HG03108 (cell line): ENCODE measurements around the gene LMF1.
"Not testable (repeated sequence)": the region's sequence is repeated elsewhere in the genome, so short reads cannot be mapped to it uniquely, and the experiment has no call there.

Source experiments
- ATAC-seq: cut with Tn5 transposase; IDR thresholded peaks from one replicate; pipeline ENCODE4 v1.9.1; 2021; ENCODE audit warnings: moderate library complexity; ENCODE audit not compliant: unreplicated experiment

Gene LMF1

DNA sequence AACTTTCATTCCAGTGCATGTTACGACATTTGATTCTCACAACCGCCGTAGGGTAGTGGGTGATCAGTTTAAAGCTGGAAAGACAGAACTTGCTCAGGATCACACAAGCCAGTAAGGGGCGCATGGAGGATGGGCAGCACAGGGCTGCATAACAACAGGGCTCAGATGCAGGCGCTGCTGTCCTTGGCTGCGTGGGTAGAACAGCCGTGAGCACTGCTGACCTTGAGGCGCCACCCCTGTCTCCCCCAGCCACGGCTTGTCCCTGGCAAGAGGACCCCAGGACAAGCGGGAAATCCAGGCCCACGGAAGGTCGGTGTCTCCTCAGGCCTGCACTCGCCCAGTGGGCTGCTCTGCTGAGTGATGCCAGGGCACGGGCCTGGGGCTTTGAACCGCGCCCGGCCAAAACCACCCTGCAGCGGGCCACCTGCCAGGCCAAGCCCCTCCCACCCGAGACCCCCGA, 84.7 kb downstream of the LMF1 start:
- no peak for ATAC-seq

DNA sequence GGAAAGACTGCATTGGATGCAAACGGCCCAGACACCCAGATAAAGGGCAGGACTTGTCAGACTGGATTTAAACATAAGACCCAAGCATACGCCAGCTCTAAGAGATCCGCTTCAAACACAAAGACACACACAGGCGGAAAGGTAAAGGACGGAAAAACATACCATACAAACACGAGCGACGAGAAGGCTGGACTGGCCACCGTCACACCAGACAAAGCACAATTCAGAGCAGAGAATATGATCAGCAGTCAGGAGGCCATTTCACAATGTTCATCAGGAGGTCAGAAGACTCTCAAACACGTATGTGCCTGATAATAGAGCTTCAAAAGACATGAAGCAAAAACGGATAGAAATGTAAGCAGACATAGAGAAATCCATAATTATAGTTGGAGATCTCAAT, 85.4 kb downstream of the LMF1 start:
- no peak for ATAC-seq

DNA sequence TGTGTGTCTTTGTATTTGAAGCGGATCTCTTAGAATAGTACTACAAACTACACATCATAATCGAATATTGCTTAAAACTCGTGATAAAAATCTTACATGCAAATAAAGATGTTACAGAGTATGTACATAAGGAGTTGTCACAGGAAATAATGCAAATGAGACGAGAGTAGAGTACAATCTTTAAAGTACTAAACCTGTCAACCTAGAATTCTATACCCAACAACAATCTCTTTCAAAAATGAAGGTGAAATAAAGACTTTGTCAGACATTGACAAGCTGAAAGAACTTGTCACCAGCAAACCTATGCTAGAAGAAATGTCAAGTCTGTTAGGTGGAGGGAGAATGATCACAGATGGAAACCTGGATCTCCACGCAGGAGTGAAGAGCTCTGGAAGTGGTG, 86.6 kb downstream of the LMF1 start:
- no peak for ATAC-seq

DNA sequence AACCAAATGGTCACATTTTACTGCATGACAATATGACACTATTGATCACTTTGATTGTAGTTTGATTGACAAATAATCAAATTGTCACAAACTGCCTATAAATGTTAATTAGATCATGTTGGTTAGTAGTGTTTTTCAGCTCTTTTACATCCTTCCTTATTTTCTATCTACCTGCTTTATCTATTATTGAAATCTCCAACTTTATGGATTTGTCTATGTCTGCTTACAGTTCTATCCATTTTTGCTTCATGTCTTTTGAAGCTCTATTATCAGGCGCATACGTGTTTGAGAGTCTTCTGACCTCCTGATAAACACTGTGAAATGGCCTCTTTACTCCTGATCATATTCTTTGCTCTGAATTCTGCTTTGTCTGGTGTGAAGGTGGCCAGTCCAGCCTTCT, 87.0 kb downstream of the LMF1 start:
- no peak for ATAC-seq

DNA sequence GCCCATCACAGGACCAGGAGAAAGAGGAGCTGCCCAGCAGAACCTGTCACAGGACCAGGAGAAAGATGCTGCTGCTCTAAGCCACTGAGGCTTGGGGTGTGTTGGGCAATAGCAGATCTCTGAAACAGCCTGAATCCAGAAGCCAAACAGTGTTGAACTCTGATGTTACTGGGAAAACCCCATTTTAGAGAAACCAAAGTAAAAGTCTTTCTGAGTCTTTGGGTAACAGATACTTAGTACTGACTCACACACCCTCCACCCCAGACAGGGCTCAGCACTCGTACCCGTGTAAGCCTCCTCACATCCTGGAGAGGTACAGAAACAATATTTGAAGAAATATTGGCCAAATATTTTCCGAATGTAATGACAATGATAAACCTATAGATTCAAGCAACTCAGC, 87.4 kb downstream of the LMF1 start:
- ATAC-seq: no peak

DNA sequence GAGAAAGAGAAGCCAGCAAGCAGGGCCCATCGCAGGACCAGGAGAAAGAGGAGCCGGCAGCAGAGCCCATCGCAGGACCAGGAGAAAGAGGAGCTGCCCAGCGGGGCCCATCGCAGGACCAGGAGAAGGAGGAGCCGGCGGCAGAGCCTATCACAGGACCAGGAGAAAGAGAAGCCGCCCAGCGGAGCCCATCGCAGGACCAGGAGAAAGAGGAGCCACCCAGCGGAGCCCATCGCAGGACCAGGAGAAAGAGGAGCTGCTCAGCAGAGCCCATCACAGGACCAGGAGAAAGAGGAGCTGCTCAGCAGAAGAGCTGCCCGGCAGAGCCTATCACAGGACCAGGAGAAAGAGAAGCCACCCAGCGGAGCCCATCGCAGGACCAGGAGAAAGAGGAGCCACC, 88.1 kb downstream of the LMF1 start:
- ATAC-seq: not testable (repeated sequence)

DNA sequence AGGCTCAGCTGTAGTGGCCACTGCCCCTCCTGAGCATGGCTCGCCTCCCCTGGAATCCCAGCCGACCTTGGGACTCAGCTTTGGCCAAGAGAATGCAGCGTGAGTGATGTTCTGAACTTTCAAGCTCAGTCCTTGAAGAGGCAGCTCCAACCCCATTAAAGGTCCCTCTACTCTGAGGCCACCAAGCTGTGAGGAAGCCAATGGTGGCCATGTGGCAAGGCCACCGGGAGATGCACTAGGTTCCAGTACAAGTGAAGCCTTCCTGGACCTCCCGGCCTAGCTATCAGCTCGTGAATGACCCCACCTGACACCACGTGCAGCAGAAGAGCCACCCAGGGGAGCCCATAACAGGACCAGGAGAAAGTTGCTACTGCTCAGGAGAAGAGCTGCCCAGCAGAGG, 88.5 kb downstream of the LMF1 start:
- ATAC-seq: no peak

DNA sequence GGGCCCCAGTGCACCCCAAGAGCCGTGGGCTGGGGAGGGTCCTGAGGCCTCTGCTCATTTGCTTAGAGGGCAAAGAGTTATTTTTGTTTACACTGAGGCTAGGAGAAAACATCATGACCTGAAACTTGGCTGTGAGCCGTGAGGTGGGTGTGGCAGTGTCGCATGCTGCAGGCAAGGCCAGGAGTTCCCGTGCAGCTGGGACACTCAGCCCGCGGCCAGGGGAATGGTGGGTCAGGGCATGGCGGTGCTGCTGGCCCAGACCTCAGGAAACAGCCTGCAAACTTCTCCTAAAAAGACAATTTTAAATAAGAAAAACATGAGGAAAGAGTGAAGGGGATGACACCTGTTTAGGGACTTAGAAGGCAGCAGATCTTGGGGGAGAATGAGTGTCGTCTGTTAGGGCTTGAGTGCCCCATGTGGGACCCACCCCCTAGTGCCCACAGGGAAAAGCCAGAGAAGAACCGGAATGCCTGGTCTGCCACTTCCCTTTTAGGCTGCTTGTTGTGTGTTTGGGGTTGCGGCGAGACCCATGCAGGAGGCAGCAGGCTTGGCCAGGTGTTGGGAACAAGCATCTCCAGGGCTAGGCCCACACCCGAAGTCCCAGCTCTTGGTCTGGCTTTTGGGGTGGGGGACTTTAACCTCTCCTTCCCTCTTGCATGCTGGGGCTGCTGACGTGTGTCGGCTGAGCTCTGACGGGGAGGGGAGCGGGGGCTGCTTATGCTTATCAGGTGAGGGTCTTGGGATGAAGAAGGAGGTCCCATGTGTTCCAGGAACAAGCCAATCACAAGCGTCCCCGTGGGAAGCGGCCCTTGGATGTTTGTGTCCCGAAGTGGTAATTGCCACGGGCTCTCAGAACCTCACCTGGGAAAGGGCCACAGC, 89.3 kb downstream of the LMF1 start:
- no peak for ATAC-seq

DNA sequence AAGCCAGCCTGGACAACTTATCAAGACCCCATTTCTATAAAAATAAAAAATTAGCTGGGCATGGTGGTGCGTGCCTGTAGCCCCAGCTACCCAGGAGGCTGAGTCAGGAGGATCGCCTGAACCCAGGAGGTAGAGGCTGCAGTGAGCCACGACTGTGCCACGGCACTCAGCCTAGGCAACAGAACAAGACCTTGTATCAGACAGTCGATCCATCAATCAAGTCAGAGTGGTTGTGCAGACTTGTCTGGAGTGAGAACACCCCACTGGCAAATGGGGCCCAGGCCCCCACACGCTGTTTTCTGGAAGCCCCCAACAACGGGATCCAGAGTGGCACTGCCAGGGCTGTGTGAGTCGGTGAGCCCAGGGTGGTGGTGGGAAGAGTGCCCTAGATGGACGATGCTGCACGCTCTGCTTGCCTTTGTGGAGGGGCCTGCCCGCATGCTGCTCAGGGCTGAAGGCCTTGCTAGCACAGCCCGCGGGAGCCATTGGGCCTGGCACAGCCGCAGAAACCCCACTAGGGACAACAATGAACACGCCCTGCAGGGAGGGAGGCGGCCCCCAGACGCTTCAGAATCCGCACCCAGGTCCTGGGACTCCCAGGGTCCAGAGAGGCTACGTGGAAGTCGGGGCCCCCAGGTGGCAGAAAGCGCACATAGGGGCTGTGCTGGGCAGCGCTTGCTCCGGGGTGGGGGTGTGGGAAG, 90.2 kb downstream of the LMF1 start:
- no peak for ATAC-seq

DNA sequence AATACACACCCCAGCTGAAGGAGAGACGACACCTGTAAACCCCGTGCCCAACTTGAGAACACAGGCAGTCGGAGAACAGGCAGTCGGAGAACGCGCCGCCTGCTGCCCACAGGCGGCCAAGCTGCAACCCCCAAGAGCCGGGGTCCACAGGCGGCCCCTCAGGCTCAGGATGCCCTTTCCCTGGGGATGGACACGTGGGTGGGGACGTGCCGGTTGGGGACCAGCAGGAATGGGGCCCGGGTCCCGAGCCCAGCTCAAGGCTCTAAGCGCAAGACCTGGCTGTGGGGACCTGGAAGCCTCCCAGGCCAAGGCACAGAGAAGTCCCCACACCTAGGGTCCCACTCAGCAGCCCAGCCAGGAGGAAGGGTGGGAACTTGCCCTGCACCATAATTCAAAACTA, 90.8 kb downstream of the LMF1 start:
- no peak for ATAC-seq

DNA sequence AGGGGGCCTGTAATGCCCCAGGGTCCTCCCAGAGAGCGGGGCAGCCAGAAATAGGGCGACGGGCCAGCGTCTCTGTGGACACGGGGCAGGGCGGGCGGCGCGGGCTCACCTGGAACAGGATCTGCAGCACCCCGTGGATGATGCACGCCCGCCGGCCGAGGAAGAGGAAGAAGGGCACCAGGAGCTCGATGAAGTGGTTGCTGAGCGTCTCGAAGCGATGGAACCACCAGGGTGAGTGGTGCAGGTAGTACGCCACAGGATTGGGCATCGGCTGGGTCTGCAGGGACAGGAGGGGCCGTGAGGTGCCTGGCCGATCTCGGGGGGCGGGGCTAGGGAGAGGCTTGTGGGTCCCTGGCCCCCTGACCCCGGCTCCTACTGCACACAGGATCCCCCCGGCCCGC, 91.3 kb downstream of the LMF1 start:
- no peak for ATAC-seq

DNA sequence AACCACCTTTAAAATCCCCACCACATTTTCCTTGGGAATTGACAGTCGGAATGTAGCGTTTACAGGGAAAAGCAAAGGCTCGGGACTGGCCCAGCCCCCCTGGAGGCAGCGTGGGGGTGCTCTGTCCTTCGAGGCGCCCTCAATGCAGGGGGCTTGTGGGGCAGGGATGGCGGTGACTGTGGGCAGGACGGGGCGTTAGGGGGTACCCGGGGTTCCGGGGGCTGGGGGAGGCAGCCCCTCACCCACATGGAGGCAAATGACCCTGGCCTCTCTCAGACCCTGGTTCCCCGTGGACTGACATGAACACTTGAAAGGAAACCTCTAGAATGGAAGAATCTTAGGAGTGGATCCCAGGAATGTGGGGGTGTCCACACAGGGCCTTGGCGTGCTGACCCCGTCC, 91.9 kb downstream of the LMF1 start:
- no peak for ATAC-seq

DNA sequence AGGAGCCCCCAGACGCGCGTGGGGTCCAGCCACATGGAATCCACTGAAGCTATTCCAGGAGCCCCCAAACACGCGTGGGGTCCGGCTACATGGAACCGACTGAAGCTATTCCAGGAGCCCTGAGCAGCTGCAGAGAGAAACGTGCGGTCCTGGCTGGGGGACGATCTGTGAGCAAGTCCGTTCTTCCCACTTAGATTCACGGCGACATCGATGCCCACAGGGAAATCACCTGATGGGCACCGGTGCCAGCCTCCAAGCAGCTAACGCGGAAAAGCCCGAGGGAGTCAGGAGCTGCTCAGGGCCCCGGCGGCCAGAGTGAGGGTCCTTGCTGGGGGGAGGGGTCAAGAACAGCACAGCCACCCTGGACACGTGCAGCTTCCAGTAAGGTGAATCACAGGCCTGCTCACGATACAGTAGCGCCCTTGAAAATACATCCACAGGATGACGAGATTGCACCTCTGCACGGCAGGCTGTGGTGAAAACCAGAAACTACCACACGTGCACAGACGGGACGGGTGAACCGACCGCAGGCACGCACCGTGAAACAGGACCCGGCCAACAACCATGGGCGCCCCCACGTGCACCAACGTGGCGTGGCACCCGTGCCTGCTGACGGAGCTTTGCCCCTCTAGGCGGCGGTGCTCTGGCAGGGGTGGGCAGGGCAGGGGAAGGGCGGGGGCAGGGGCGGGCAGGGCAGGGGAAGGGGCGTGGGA, 92.6 kb downstream of the LMF1 start:
- ATAC-seq: no peak

DNA sequence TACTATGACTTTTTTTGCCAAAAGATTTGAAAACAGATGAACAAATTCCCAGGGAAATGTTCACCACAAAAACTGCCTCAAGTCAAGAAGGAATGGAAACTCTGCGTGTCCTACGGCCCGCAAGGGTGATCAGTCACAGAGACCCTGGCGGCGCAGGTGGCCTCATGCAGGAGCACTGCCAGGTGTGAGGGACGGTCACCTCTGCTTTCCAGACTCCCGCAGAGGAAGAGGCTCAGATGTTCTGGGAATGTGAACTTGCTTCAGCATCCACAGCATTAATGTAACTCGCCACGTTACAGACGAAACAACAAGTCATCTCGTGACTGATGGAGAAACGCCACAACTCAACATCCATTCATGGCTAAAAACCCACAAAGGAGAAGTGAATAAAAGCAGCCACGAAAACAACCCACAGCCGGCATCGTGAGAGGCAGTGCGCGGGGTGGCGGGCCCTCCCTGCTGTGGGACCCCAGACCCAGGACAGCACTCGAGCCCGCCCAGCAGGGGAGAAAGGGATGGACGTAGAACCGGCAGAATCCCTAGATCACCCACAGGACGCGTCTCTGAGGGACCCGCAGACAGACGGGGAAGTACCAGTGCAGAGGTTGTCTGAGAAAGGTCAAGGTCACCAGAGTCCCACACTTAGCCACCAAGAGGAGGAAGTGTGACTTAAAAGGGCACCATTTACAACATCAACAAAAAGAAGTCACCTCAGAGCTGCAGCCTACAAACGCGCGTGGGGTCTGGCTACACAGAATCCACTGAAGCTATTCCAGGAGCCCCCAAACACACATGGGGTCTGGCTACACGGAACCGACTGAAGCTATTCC, 93.3 kb downstream of the LMF1 start:
- ATAC-seq: no peak

DNA sequence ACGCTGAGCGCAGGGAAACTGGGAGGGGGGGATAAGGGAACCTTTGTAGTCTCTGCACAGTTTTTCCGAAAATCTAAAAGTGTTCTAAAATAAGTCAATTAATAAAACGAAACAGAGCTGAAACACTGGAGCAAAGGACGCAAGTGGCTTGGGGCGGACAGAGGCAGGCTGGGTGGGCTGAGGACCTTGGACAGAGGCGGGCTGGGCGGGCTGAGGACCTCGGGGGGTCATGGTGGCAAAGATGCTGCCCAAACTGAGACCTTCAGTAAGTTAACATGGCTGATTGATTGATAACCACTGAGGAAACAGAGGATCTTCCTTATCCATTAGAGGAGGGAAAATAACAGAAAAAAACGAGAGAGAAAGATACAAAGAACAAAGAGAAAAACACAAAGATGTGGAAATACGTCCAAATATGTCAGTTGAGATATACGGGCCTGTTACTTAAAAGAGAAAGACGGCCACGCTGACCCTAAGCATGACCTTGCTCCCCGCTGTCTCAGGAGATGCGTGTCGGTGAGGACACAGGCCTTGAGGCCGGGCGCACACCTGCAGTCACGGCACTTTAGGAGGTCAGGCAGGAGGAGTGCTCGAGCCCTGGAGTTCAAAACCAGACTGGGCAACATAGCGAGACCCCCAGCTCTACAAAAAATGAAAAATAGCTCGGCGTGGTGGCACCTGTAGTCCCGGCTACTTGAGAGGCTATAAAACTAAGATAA, 94.1 kb downstream of the LMF1 start:
- ATAC-seq: no peak

DNA sequence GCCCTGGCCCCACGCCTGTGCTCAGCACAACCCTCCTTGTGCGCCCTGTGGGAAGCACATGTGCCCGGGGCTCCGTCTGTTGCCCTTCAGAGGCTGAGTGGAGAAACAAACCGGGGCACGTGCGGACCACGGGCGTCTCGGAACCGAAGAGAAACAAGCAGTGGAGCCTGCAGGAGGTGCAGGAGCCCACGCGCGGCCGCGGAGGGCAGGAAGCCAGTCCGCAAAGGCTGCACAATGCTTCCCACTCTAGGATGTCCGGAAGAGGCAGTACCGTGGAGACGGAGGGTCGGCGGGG, 94.8 kb downstream of the LMF1 start:
- no peak for ATAC-seq

DNA sequence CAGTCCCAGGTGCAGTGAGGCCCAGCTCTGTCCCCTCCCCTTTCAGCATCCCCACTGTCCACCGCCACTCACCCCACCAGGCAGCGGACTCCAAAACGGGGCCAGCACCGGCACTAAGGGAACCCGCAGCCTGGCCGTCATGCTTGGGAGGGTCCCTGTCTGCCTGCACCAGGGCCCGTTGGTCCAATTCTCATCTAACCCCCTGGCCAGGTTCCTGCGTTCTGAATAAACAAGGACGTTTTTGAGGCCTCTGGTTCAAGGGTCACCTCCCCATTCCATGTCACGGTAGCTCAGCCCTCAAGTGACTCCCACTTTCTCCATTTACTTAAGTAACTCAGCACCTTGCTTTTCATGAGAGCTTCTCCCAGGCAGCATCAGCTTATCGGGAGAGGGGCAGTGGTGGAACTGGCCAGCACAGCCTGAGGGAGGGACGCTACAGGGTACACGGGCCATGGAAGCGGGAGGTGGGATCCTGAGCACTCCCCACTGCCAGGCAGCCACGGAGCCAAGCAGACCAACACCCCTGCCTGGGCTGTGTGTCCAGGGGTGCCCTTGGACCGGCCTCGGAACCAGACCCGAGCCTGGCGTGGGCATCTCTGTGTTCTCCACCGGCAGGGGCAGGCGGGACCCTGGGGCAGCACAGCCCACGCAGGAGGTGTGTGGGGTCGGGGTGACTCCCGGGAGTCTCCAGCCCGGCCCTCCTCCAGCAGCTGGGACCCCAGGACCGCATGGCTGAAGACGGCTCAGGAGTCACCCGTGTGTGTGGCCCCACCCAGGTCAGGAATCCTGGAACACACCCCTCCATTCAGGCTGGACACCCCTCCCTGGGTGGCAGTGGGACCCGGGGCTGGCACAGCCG, 95.4 kb downstream of the LMF1 start:
- no peak for ATAC-seq

DNA sequence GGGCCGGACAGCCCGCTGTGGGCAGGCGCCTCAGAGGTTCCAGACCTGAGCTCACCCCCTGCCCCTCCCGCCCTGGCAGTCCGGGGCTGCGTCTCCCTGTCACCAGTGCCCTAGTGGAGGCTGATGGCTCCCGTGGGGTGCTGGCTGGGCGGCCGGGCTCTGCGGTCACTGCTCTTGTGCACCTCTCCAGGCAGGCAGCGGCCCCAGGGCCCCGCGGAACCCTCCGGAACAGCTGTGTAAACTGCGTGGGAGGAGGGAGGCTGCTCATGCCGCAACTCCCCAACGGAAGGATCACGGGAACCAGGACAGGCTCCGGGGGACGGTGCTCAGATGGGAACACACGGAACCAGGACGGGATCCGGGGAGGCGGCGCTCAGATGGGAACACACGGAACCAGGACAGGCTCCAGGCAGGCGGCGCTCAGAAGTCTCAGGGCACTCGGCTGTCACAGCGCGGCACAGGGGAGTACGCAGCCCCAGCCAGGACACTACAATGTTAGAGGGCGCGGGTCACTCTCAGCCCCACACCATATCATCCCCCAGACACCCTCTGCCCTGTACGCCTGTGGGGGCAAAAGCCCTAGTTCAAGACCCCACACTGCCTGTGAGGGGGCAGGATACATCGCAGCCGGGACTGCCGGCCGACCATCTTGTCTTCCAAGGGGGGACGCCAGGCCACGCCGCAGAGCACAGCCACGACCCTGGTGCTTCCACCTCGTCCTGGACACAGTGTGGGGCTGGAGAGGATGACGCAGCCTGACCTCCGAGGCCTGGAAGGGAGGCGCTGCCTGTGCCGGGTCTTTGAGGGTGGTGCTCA, 96.2 kb downstream of the LMF1 start:
- no peak for ATAC-seq

DNA sequence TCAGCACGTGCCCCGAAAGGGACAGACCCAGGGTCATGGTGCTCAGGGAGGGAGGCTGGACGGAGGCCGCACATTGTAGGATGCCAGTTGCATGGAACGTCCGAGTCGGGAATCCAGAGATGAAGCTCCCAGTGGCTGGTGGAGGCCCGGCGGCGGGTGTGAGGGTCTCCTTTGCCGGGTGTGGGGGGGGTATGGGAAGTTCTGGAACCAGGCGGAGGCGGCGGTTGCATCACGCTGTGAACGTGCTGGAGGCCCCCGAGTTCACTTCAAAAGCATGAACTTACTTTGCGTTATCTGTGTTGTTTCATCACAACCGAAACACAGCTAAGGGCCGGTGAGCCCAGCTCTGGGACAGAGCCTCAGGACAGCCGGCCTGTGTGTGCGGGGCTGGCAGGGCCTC, 96.9 kb downstream of the LMF1 start:
- ATAC-seq: no peak
